DND-41 (cell line): Measurements from ENCODE around the gene ZMYND11.

Source experiments
- EZH2 ChIP-seq: IDR thresholded peaks from 3 replicates; pipeline ENCODE4 v1.6.1; 2012; ENCODE audit warnings: borderline replicate concordance, low read depth, mild to moderate bottlenecking, moderate library complexity, low read length, inconsistent platforms; ENCODE audit not compliant: severe bottlenecking
- TF ChIP-seq, protein P1 (sequence below): IDR thresholded peaks from 2 replicates; pipeline ENCODE4 v1.5.1; 2012; ENCODE audit warnings: borderline replicate concordance, low read length, moderate library complexity, mild to moderate bottlenecking; ENCODE audit not compliant: poor library complexity, severe bottlenecking; ENCODE audit errors: extremely low read depth

DNA sequence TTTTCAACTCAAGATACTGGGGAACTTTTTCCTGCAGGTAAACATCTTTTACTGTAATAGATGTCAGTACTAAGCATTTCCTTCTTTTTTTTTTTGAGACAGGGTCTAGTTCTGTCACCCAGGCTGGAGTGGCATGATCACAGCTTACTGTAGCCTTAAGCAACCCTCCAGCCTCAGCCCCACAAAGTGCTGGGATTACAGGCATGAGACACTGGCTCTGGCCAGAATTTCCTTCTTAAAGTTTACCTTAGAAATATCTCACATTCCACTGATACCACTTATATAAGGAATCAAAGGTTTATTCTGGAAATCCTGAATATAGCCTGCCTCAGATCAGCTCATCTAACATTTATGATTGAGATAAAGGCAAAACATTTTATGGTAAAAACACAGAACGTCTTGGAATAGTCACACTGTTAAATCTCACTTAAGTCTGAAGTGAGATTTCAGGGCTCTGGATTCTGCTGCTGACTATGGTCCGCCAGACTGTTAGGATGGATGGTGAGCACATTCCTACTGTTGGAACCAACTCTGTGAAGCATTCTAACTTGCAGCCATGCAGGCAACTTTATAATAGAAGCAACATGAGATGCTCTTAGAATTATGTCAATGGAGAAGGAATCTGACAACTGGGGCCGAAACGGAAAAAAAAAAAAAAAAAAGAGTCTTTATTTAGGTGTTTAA, 151.9 kb downstream of the ZMYND11 start:
- TF ChIP-seq, protein P1, sequence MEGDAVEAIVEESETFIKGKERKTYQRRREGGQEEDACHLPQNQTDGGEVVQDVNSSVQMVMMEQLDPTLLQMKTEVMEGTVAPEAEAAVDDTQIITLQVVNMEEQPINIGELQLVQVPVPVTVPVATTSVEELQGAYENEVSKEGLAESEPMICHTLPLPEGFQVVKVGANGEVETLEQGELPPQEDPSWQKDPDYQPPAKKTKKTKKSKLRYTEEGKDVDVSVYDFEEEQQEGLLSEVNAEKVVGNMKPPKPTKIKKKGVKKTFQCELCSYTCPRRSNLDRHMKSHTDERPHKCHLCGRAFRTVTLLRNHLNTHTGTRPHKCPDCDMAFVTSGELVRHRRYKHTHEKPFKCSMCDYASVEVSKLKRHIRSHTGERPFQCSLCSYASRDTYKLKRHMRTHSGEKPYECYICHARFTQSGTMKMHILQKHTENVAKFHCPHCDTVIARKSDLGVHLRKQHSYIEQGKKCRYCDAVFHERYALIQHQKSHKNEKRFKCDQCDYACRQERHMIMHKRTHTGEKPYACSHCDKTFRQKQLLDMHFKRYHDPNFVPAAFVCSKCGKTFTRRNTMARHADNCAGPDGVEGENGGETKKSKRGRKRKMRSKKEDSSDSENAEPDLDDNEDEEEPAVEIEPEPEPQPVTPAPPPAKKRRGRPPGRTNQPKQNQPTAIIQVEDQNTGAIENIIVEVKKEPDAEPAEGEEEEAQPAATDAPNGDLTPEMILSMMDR = no peak
- no peak for TF ChIP-seq EZH2
